HG03280 (cell line): Measurements from ENCODE around the gene HAND2.
A peak's percentile ranks its signal among the peaks of the same experiment; 100 is the strongest.

Experiments
- ATAC-seq: cut with Tn5 transposase; IDR thresholded peaks from one replicate; pipeline ENCODE4 v1.9.1; 2021; ENCODE audit warnings: mild to moderate bottlenecking, moderate library complexity; ENCODE audit not compliant: unreplicated experiment

Gene HAND2

GRCh38 chr4:173521467-173522159 is 8.4 kb downstream of the HAND2 start:
- ATAC-seq, result no peak

DNA sequence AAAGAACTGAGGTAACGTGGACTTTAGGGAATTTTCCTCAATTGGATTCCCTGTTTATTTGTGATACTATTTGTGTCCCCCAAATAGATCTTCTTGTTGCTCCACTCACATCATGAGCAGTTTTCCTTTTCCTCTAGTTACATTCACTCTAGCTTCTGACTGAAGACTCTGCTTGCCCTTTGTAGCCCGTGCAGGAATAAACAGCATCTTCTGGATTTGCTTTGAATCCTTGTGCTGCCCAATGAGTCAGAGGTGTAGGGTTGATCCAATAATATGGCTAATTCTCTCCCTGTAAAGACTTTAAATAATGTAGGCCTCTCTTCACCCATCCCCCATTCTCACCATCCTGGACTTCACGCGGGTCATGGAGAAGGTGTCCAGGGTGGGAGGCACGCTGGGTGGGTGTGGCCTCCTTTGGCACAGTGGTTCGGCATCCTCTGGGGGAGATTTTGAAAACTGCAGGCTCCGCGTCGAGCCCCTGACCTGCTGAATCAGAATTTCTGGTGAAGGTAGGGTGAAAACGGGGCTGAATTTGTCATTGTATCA is 9.0 kb downstream of the HAND2 start:
- no peak for ATAC-seq

GRCh38 chr4:173519111-173520101 is 10.6 kb downstream of the HAND2 start:
- no peak for ATAC-seq

GRCh38 chr4:173518425-173519102 is 11.5 kb downstream of the HAND2 start:
- no peak for ATAC-seq

DNA sequence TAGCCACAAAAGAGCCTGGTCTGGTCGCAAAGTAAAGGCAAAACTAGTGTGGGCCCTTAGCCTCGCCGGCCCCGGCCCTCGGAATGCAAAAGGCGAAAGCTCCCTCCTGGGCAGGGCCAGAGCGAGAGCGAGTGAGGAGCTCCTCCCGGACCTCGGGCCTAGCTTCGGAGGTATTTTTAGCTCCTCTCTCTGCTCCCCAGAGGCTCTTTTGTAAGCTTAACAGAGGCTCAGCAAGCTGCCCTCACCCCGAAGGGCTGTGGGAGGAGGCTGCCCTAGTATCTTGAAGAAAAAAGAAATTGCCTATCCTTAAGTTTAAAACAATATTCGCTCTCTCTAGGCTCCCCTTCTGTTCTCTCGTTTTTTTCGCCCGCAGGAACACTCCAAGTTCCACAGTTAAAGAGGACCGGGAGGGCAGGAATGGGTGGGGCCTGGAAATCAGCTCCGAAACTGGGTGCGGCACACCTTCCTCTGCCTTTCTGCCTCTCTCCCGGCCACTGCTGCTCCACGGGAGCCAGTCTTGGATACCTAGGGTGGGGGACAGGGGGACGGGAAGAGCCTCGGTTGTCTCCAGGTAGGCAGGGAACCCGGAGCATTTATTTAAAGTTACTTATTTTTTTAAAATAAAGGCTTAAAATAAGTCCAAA is 12.1 kb downstream of the HAND2 start:
- no peak for ATAC-seq

DNA sequence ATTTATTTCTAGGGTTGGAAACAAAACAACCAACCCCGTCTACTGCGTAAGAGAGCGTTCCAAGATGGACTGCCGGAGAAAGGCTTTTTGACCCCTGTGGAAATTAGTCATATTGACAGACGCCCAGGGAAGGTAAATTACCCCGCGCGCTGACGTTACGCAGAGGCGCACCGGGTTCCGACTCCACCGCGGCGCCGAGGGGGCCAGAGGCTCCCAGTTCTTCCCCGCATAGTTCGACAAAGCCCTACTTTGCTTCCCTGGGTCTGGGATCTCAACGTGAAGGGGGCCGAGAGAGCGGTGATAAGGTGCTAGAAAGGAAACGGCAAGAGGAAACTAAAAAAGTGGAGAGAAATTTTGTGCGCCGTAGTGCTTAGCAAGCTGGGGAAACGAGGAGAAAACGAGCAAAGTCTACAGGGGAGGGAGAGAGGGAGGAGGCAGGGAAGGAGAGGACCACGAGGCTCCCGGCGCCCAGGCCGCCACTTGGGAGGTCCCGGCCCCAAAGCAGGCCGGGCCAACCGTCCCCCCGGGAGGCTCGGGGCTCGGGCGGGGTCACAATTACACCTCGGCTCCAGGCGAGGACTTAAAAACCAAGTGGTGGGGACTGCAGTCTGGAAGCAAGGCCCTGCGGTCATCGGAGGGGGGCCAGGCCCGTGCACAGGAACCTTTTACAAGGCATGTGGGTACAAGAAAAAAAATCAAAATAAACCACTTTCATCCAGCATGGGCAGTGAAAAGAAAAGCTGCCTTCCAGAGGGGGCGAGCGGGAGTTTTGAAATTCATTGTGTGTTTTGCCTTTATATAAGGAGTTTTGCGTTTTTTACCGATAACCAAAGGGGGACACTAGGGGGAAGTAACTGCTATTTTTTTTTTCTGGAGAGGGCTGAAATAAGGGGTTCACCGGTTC is 13.2 kb downstream of the HAND2 start:
- no peak for ATAC-seq

GRCh38 chr4:173515458-173515857 is 14.6 kb downstream of the HAND2 start:
- ATAC-seq, result no peak

- ATAC-seq, result no peak
Measured at GRCh38 chr4:173514641-173515217, 15.3 kb downstream of the HAND2 start.

DNA sequence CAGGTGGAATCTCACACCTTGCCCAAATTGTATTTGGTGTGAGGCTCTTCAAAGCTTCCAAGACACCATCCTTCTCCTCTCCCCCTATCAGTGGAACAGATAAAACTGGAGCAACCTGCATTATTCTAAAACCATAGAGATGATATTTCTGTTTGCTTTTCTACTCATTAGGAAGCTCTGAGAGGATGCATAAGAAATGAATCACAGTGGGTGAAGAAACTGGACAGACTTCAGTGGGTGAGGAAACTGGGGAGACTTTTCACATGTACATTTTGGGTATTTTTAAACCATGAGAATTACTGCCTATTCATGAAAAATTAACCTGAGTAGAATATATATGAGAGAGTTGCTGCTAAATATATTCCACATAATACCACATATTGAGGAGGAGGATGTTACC is 16.4 kb downstream of the HAND2 start:
- ATAC-seq, result no peak

- no peak for ATAC-seq
Measured at GRCh38 chr4:173511787-173512361, 18.2 kb downstream of the HAND2 start.

- no peak for ATAC-seq
Measured at GRCh38 chr4:173509036-173510001, 20.7 kb downstream of the HAND2 start.

- no peak for ATAC-seq
Measured at GRCh38 chr4:173508386-173509035, 21.5 kb downstream of the HAND2 start.

DNA sequence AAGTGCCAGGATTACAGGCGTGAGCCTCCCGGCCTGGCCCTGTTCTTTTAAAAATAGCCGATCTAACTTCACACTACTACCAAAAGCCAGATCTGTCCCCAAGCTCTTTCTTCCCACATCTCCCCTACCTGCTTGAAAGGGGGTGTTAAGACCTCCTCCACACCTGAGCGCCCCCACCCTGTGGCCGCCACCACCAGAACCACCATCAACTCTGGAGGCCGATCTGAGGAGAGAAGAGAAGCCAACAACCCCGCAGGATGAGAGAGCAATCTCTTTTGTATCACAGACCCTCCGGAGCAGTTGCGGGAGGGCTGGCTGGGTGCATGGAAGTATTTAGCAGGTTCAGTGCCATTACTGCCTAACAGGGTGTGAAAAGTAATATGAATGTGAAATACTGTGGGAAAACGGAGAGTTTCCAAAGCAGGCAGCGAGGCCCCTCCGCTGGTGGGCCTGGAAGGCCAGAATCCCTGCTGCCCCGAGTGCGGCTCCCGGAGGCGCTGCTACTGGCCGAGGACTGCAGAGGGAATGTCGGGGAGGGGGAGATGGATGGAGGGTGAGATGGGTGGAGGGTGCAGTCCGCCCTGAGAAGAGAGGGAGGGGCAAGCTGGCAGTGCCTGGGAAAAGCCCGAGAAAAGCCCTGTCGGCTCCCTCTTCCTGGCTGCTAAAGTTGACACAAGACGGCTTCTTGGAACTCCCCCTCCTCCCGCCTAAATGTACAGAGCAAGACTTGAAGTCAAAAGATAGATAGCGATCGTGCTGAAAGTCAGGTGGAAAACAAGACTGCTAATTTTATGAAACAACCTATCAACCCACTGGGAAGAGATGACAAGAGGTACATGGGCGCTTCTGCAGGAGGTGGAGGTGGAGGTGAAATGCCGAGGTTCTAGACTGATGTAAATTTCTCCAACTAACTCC is 22.3 kb downstream of the HAND2 start:
- ATAC-seq, result no peak

DNA sequence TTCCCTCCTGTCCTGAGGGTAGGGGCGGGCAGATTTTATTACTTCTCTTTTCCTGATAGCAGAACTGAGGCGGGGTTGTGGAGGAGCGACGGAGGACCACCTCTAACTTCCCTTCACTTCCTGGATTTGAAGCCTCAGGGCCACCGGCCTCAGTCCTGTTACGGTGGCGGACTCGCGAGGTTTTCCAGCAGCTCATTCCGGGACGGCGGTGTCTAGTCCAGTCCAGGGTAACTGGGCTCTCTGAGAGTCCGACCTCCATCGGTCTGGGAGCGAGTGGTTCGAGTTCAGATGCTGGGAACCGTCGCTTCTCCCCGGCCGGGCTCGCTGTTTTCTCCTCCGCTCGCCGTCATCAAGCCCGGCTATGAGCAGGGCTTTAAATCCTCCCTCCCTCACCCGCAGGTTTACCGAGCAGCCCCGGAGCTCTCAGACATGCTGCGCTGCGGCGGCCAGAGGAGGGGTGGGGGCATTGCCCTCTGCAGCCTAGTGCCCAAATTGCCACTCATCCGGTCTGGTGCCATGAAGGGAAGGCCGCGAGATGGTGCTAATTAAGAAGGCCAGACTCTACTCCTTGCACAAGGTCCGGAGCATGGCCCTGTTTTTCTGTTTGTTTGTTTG is 23.3 kb downstream of the HAND2 start:
- no peak for ATAC-seq

DNA sequence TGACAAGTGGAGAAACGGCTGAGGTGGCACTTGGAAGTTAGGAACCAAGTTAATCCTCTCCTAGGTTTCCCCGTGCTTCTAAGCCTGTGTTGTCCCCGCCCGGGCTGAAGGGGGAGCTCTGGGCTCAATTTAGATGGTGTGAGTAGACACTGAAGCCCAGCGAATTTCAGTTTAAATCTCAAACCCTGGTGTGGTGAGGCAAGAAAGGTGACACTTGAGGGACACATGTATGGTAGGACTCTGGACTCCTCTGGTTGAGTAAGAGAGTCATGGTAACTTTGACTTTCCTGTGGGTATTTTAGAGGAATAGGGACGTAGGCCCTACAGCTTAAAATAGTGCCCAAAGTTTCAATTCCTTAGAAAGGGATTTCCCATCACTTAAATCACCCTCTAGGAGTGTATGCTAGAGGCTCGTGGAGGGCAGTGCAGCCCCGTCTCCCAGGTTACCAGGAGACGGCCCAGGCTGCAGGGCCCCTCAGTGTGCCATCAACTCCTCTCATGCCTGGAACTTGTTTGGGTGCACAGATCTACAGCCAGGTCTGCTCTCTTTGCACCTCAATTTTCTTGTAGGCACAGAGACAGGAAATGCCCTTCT is 24.0 kb downstream of the HAND2 start:
- peak; percentile 79 for ATAC-seq

- no peak for ATAC-seq
Measured at GRCh38 chr4:173504181-173504503, 25.9 kb downstream of the HAND2 start.
